Suprapubic skin (tissue), 4 donors: ENCODE measurements around the gene TPRN. TPM values are rescaled to one million over a fixed set of nuclear protein-coding genes. Genes with fewer than 3 reads are reported as not detected.

Experiments
- DNase-seq, 2 donors: peaks; one replicate each; pipeline ENCODE4 v3.0.0-alpha.2; 2019; ENCODE audit warnings: low spot score in 2 of 2
- H3K27ac ChIP-seq: fragments of 200-600 bp; sonication (generic); one replicate; pipeline ENCODE4 v1.5.1; 2019
- H3K27me3 ChIP-seq: fragments of 200-600 bp; sonication (generic); one replicate; pipeline ENCODE4 v1.5.1; 2019
- H3K36me3 ChIP-seq: fragments of 200-600 bp; sonication (generic); one replicate; pipeline ENCODE4 v1.5.1; 2019
- H3K4me1 ChIP-seq: fragments of 200-600 bp; sonication (generic); one replicate; pipeline ENCODE4 v1.5.1; 2019
- H3K4me3 ChIP-seq: fragments of 200-600 bp; sonication (generic); one replicate; pipeline ENCODE4 v1.5.1; 2019; ENCODE audit warnings: mild to moderate bottlenecking
- H3K9me3 ChIP-seq: fragments of 200-600 bp; sonication (generic); one replicate; pipeline ENCODE4 v1.5.1; 2019
- EP300 ChIP-seq: sonication (generic); formaldehyde crosslinking; IDR thresholded peaks from one replicate; pipeline ENCODE4 v1.6.1; 2017; ENCODE audit warnings: antibody characterized with exemption
- POLR2A ChIP-seq, 2 donors: fragments of 450-650 bp; IDR thresholded peaks; one replicate each; pipeline ENCODE4 v1.6.1; 2017; ENCODE audit warnings: antibody characterized with exemption in 2 of 2, mild to moderate bottlenecking in 2 of 2, moderate library complexity in 2 of 2
- POLR2AphosphoS5 ChIP-seq, 3 donors: sonication (generic); formaldehyde crosslinking; IDR thresholded peaks; one replicate each; pipeline ENCODE4 v1.6.1; 2017; ENCODE audit warnings: antibody characterized with exemption in 3 of 3
- WGBS: methylation state at CpG from one replicate; pipeline ENCODE4 v1.1.5; 2018; 5-methylcytosine and 5-hydroxymethylcytosine counted together
- total RNA-seq, 4 donors: library from RNA; depleted of rRNA; stranded (reverse); fragments of >200 nt; gene quantifications; one replicate each; pipeline ENCODE4 v1.1.0, GENCODE V29; 2016
- TF ChIP-seq, protein P1 (sequence below), 2 donors: fragments of 200-600 bp in 1 of 2; fragments of 450-650 bp in 1 of 2; sonication (generic) in 1 of 2; IDR thresholded peaks; one replicate each; pipeline ENCODE4 v1.5.1; 2016 to 2019; ENCODE audit warnings: antibody characterized with exemption in 2 of 2, mild to moderate bottlenecking in 1 of 2, moderate library complexity in 1 of 2

Gene TPRN
- total RNA-seq, 4 donors from 2014 or later = 12.6 to 23.6 (median 18.7) TPM

DNA sequence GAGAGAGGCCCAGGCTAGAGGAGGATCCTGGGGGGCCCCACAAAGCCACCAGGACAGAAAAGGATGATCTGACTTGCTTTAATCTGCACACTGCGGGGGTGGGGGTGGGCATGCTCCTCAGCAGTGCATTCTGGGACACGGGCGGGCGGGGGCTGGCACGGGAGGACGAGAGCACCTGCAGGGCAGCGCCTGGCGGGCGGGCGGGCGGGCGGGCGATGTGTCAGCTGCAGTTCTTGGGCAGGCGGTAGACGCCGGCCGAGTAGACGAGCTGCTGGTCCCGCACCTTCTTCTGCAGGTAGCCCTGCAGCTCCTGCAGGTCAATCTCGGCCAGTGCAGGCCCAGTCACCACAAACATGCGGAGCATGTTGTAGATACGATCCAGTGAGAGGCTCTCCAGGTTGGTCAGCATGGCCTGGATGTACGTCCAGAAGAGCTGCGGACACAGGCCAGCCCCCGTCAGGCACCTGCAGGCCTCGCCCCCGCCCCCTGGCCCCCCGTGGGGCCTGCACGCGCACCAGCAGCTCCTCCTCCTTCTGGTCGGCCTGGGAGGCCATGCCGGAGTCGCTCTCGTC lies 25.7 kb downstream of the TPRN start:
- DNase-seq = no peak

DNA sequence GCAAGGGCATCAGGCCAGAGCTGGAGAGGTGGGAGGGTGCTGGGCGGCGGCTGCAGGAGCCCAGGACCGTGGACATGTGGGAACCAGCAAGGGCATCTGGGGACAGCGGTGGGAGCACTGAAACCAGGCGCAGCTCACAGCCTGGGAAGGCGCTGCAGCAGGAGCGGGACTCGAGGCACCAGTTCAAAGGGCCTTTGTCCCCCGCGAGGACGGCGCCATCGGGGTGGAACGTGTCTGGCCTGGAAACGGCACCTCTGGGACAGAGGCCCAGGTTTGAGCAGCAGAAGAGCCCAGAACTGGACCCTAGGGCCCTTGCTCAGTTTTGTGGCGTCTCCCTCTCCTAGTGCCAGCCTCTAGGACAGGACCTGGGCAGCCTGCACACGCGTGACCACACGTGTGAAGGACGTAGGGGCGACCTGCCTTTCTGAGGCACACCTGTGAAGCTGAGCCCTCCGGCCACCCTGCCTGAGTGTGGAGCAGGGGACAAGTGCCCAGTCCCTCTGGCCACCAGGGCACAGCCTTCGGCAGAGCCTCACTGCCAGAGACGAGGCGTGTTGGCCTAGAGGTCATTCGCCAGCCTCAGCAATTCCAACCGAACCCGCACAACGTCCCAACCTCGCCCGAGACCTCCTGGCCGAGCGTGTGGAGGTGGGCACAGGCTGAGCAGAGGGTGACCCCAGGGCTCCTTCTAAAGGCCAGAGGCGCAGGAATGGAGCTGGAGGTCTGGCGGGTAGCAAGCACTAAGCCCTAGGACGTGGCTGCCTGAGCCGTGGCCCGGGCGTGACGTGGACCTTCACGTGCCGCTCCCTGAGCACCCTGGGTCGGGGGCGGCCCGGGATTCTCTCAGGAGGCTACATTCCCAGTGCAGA lies 26.5 kb downstream of the TPRN start:
- H3K27me3 ChIP-seq = peaks cover 40% of the 10 kb centered on the region
- H3K27ac ChIP-seq = peak overlapping the region; percentile 66
- H3K9me3 ChIP-seq = no peaks in the 10 kb centered on the region
- WGBS = 74% methylated on average over 26 of the region's 45 CpGs
- TF ChIP-seq POLR2A (IDR thresholded peaks at IDR 0.05) (no peak), POLR2AphosphoS5 (IDR thresholded peaks at IDR 0.05) (no peak), EP300 (no peak)
- TF ChIP-seq, protein P1, sequence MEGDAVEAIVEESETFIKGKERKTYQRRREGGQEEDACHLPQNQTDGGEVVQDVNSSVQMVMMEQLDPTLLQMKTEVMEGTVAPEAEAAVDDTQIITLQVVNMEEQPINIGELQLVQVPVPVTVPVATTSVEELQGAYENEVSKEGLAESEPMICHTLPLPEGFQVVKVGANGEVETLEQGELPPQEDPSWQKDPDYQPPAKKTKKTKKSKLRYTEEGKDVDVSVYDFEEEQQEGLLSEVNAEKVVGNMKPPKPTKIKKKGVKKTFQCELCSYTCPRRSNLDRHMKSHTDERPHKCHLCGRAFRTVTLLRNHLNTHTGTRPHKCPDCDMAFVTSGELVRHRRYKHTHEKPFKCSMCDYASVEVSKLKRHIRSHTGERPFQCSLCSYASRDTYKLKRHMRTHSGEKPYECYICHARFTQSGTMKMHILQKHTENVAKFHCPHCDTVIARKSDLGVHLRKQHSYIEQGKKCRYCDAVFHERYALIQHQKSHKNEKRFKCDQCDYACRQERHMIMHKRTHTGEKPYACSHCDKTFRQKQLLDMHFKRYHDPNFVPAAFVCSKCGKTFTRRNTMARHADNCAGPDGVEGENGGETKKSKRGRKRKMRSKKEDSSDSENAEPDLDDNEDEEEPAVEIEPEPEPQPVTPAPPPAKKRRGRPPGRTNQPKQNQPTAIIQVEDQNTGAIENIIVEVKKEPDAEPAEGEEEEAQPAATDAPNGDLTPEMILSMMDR (IDR thresholded peaks at IDR 0.05) = no peak
- peaks cover 19% of the 10 kb centered on the region for H3K36me3 ChIP-seq
- H3K4me1 ChIP-seq = peaks cover 44% of the 10 kb centered on the region
- H3K4me3 ChIP-seq = no peak overlapping the region
- DNase-seq = no peak

More for the DNA sequence above, 25.7 kb downstream of the TPRN start:
- Histone ChIP-seq H3K27me3 (peaks cover 33% of the 10 kb centered on the region), H3K4me3 (no peak overlapping the region), H3K4me1 (peaks cover 36% of the 10 kb centered on the region), H3K27ac (peak overlapping the region; percentile 66), H3K36me3 (peaks cover 26% of the 10 kb centered on the region), H3K9me3 (no peaks in the 10 kb centered on the region)
- no CpG with 5 or more reads among the region's 34 CpGs for WGBS
- TF ChIP-seq EP300 (no peak), POLR2AphosphoS5 (IDR thresholded peaks at IDR 0.05) (no peak), POLR2A (IDR thresholded peaks at IDR 0.05) (no peak)
- TF ChIP-seq, protein P1 (IDR thresholded peaks at IDR 0.05) = no peak

DNA sequence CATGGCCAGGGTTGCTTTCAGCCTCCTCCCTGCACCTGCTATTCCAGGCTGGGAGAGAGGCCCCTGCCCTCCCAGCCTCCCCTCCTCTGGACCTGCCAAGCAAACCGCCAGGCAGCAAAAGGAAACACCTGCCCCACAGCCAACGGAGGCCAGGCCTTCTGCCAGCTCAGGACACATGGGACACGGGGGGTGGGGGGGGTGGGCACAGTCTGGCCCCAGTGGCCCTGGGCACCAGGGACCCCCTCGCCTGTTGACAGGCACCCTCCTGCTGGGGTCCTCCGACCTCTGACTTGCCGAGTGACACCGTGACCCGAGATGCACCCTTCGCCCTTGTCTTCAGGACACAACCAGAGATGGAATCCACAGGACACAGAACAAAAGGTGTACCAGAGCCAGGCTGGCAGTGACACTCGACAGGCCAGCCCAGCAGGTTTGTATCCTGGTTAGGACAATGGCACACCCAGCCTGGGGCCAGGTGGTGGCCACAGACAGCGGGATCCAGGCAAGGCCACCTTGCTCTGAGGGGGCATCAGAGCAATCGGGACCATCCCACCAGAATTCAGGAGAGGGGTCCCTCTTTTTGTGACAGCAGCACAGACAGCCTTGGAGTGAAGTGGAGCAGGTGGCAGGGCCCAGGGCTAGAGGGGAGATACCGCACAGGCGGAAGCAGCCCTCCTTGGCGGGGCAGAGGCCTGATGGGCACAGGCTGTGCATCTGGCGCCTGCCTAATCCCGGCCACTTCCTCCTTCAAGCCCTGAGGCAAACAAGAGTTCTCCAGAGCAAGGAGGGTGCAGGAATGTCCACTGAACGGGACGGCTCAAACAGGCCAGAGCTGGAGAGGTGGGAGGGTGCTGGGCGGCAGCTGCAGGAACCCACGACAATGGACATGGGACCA lies 27.4 kb downstream of the TPRN start:
- no peak for DNase-seq
- H3K36me3 ChIP-seq = peaks cover 10% of the 10 kb centered on the region
- TF ChIP-seq, protein P1 (IDR thresholded peaks at IDR 0.05) = no peak
- TF ChIP-seq POLR2AphosphoS5 (IDR thresholded peaks at IDR 0.05) (no peak), EP300 (no peak)
- H3K27ac ChIP-seq = peak overlapping the region; percentile 79
- no peak overlapping the region for H3K4me3 ChIP-seq
- H3K27me3 ChIP-seq = peaks cover 49% of the 10 kb centered on the region
- peaks cover 53% of the 10 kb centered on the region for H3K4me1 ChIP-seq
- WGBS = 44% methylated on average over 17 of the region's 21 CpGs
- no peaks in the 10 kb centered on the region for H3K9me3 ChIP-seq

GRCh38 chr9:137171149-137171900 lies 29.2 kb downstream of the TPRN start:
- 74% methylated on average over 4 of the region's 22 CpGs for WGBS
- DNase-seq = no peak
- Histone ChIP-seq H3K27me3 (peaks cover 68% of the 10 kb centered on the region), H3K27ac (peak overlapping the region; percentile 79), H3K9me3 (no peaks in the 10 kb centered on the region), H3K36me3 (no peaks in the 10 kb centered on the region), H3K4me3 (no peak overlapping the region), H3K4me1 (peaks cover 61% of the 10 kb centered on the region)
- TF ChIP-seq, protein P1 (IDR thresholded peaks at IDR 0.05) = no peak
- TF ChIP-seq POLR2A (IDR thresholded peaks at IDR 0.05) (no peak), EP300 (no peak), POLR2AphosphoS5 (IDR thresholded peaks at IDR 0.05) (no peak)
